Aorta (tissue), 5 donors: ENCODE measurements around the gene SUN1. TPM values are rescaled to one million over a fixed set of nuclear protein-coding genes. Genes with fewer than 3 reads are reported as not detected.
"Not testable (repeated sequence)": the region's sequence is repeated elsewhere in the genome, so short reads cannot be mapped to it uniquely, and the experiment has no call there.

Source experiments
- ATAC-seq: fragments of 200-7000 bp; cut with Tn5 transposase; one replicate; pipeline ENCODE4 v1.9.1; 2022; ENCODE audit warnings: moderate library complexity; ENCODE audit not compliant: low FRiP score
- DNase-seq, 2 donors: peaks; one replicate each; pipeline ENCODE4 v3.0.0-alpha.2; 2020
- H3K27ac ChIP-seq, 2 donors: one replicate each; pipeline ENCODE4 v1.5.1; 2013; ENCODE audit warnings: low read length in 2 of 2, mild to moderate bottlenecking in 2 of 2, moderate library complexity in 2 of 2, control low read depth in 1 of 2, inconsistent platforms in 1 of 2, low read depth in 1 of 2
- H3K27me3 ChIP-seq, 2 donors: one replicate each; pipeline ENCODE4 v1.6.1; 2013; ENCODE audit warnings: control low read depth in 1 of 2, low read length in 1 of 2, mild to moderate bottlenecking in 1 of 2, moderate library complexity in 1 of 2; ENCODE audit not compliant: insufficient read depth in 2 of 2, control insufficient read depth in 1 of 2
- H3K36me3 ChIP-seq, 2 donors: one replicate each; pipeline ENCODE4 v1.6.1; 2013; ENCODE audit warnings: control low read depth in 1 of 2, low read length in 1 of 2, mild to moderate bottlenecking in 1 of 2; ENCODE audit not compliant: insufficient read depth in 2 of 2, control insufficient read depth in 1 of 2
- H3K4me1 ChIP-seq, 2 donors: one replicate each; pipeline ENCODE4 v1.6.1; 2013; ENCODE audit warnings: low read length in 2 of 2, control low read depth in 1 of 2, mild to moderate bottlenecking in 1 of 2, moderate library complexity in 1 of 2; ENCODE audit not compliant: insufficient read depth in 2 of 2, control insufficient read depth in 1 of 2
- H3K4me3 ChIP-seq, 2 donors: one replicate each; pipeline ENCODE4 v1.5.1; 2013; ENCODE audit warnings: low read length in 2 of 2, control low read depth in 1 of 2, mild to moderate bottlenecking in 1 of 2
- H3K9me3 ChIP-seq: one replicate; pipeline ENCODE4 v1.6.1; 2013; ENCODE audit warnings: mild to moderate bottlenecking, low read length; ENCODE audit not compliant: control insufficient read depth
- WGBS, 2 donors: extraction: QIAGEN DNeasy Blood & Tissue Kit; methylation state at CpG; one replicate each; pipeline ENCODE4 v1.1.7; 2013; 5-methylcytosine and 5-hydroxymethylcytosine counted together
- intact Hi-C, 2 donors: fragments of 100-400 bp; cut with DNase I; formaldehyde crosslinking; loops; one replicate each; pipeline versions ENCODE4 v1.14.2 to v1.15.0; 2022
- polyA plus RNA-seq, 2 donors: library from polyadenylated mRNA; stranded (reverse); fragments of 200-250 nt; gene quantifications; one replicate each; pipeline ENCODE4 v1.2.3, GENCODE V29; 2013
- total RNA-seq, 2 donors: library from RNA; stranded (reverse); fragmentation: NEBNext Ultra II Directional; extraction: Animal tissue kit (Norgen Biotek cat#: 25700); gene quantifications; one replicate each; pipeline ENCODE4 v1.2.1, GENCODE V29; 2021
- donor health status: healthy with polysubstance abuse.
- donor health status: Bipolar disorder and iron deficiency.
- donor health status: DM: no; HTN: no; CAD: no.
- donor health status: DM: no; HTN: no; CAD: no.
- donor health status: DM: yes; HTN: yes; CAD: no.

SUN1 gene
- total and polyA plus RNA-seq, 4 donors = 36.3 to 236 (median 160) TPM

DNA sequence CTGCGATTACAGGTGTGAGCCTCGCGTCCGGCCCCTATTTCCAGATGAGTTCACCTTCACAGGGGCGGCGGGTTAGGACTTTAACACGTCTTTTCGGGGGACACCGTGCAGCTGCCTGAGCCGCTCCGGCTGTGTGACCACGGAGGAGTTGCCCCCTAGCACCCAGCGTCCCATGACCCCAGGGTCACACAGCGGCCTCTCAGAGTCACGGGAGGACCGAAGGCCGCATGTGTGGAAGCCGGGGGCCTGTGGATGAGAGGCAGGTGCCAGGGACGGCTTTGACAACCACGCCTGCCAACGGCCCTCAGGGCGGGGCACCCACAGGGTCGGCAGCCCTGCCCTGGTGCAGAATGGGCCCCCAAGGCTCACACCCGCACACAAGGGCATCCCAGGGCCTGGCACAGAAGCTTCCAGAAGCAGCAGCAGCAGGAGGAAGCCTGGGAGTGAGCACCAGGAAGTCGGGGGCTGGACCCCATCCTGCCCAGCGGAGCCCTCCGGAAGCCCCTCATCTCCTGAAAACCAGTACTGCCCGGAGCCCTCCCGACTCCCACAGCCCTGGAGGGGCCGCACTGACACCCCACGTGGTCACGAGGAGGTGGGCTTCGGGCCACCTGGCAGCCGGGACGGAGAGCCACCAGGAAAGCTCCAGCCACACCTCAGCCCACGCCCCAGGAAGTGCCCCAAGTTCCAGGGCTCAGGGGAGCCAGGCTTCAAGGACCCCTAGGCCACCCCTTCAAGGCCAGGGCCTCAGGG, 89.5 kb downstream of the SUN1 start:
- H3K27me3 ChIP-seq = no peaks in the 10 kb centered on the region
- ATAC-seq (no peak), DNase-seq (peak; percentile 45 to 70)
- H3K27ac ChIP-seq = no peak overlapping the region
- WGBS, 2 donors = 86 to 89% methylated on average over 33 to 36 of the region's 36 CpGs
- H3K4me1 ChIP-seq = no peaks in the 10 kb centered on the region
- H3K9me3 ChIP-seq = no peaks in the 10 kb centered on the region
- intact Hi-C loops = no loop called here
- no peak overlapping the region for H3K4me3 ChIP-seq
- H3K36me3 ChIP-seq = no peaks in the 10 kb centered on the region

DNA sequence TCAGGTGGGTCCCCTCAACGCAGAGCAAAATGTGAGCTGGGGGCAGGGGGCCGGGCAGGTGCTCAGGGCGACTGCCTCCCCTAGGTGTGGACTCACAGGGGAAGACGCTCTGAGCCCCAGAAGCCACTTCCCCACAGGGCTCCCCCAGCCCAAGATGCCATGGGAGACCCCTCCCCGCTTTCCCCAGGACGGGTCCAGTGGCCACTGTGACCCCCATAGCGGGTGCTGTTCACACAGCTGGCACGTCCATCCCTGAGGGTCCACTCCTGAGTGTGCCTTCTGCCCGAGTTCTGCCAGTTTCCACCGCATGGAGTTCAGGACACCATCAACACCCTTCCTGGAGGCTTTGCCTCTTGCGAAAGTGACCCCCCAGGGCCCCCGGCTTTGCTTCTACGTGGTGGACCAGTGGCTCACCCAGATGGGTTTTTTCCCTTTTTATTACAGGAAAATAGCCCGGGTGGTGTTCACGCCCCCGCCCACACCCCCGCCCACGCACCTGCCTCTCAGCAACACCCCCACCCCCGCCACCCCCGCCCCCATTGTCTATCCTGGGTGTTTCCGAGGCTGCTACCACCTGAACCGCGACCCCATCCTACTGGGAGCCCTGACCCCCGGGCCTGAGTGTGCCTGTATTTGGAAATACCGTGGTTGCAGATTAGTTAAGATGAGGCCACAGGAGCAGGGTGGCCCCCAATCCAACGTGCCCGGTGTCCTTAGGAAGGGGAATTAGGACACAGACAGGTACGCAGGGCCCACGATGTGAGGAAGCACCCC, 90.2 kb downstream of the SUN1 start:
- H3K27me3 ChIP-seq = no peaks in the 10 kb centered on the region
- 83 to 85% methylated on average over 22 to 29 of the region's 29 CpGs for WGBS, 2 donors
- H3K4me1 ChIP-seq = no peaks in the 10 kb centered on the region
- intact Hi-C loops = no loop called here
- H3K27ac ChIP-seq = no peak overlapping the region
- H3K9me3 ChIP-seq = no peaks in the 10 kb centered on the region
- ATAC-seq (no peak), DNase-seq (peak; percentile 42 to 61)
- H3K4me3 ChIP-seq = no peak overlapping the region
- H3K36me3 ChIP-seq = no peaks in the 10 kb centered on the region

DNA sequence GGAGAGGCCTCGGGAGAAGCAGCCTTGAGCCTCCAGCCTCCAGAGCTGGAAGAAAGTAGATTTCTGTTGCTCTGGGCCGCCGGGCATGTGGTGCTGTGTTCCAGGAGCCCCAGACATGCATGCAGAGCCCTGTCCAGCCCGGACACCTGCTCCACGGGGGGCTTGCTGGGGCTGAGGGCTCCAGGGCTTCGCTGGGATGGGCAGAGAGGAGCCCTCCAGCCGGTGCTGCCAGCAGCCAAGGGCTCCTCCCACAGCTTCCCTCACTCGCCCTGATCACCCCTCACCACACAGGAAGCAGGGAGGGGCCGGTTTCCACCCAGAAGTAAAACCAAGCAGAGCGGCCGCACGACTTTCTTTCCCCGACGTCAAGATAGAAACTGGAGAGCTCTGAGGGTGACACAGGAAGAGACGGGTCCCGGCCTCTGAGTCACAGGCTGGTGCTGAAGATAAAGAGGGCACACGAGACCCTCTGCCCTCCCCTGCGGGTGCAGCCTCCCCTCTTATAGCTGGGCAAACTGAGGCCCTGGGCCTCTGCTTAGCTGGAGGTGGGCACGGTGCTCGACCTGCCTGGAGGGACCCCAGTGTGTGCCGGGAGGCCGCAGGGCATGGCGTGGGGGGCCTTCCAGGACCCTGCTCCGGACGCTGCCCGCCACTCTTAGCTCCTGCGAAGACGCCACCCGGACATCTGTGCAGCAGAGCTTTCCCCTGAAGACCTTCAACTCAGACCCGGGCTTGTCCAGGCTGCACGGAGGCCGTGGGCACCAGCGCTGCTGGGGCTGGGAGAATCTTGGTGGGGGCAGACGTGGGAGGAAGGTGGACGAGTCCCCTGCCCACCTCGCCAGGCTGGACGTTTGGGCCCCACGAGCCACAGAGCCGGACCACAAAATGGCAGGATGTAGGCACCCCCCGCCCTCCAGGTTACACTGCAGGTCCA, 91.1 kb downstream of the SUN1 start:
- peak; percentile 85 to 90 for DNase-seq

DNA sequence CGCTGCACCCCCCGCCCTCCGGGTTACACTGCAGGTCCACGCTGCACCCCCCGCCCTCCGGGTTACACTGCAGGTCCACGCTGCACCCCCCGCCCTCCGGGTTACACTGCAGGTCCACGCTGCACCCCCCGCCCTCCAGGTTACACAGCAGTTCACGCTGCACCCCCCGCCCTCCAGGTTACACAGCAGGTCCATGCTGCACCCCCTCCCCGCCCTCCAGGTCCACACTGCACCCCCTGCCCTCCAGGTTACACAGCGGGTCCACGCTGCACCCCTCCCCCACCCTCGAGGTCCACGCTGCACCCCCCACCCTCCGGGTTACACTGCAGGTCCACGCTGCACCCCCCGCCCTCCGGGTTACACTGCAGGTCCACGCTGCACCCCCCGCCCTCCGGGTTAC, 91.8 kb downstream of the SUN1 start:
- H3K27ac ChIP-seq, H3K4me3 ChIP-seq, H3K9me3 ChIP-seq, H3K4me1 ChIP-seq, H3K27me3 ChIP-seq, ATAC-seq, H3K36me3 ChIP-seq, intact Hi-C loops: not testable (repeated sequence)
- peak; percentile 39 to 67 for DNase-seq
- 79 to 86% methylated on average over 8 to 24 of the region's 25 CpGs for WGBS, 2 donors

More for the DNA sequence above, 91.1 kb downstream of the SUN1 start:
- intact Hi-C loops = no loop called here
- 82 to 86% methylated on average over 34 to 40 of the region's 40 CpGs for WGBS, 2 donors
- Histone ChIP-seq H3K27ac (no peak overlapping the region), H3K36me3 (no peaks in the 10 kb centered on the region), H3K4me1 (no peaks in the 10 kb centered on the region), H3K4me3 (no peak overlapping the region), H3K27me3 (no peaks in the 10 kb centered on the region), H3K9me3 (no peaks in the 10 kb centered on the region)
- peak; percentile 15 for ATAC-seq

Other genes with a start within 250 kb of the SUN1 start
- gene DNAAF5, start 105.8 kb upstream of the SUN1 start, total RNA-seq = 10 to 100 TPM; 12.4 to 16.6 TPM
- 10 to 100 TPM in 1 of 2 donors, 1 to 10 TPM in 1; 4.1 to 16.8 TPM for gene DNAAF5, start 105.8 kb upstream of the SUN1 start, polyA plus RNA-seq
- 10 to 100 TPM in 1 of 2 donors, 1 to 10 TPM in 1; 6.6 to 13.7 TPM for gene PRKAR1B, start 105.2 kb upstream of the SUN1 start, total RNA-seq
- gene PRKAR1B, start 105.2 kb upstream of the SUN1 start, polyA plus RNA-seq = 10 to 100 TPM; 14.5 to 16.2 TPM
- 10 to 100 TPM; 19.9 to 22.7 TPM for gene GET4, start 44.1 kb downstream of the SUN1 start, total RNA-seq
- 10 to 100 TPM; 16.5 to 58.3 TPM for gene GET4, start 44.1 kb downstream of the SUN1 start, polyA plus RNA-seq
- gene ADAP1, start 122.2 kb downstream of the SUN1 start, total RNA-seq = 10 to 100 TPM; 10.8 to 11.9 TPM
- gene ADAP1, start 122.2 kb downstream of the SUN1 start, polyA plus RNA-seq = 10 to 100 TPM in 1 of 2 donors, 1 to 10 TPM in 1; 4.3 to 16.9 TPM
- gene COX19, start 143.1 kb downstream of the SUN1 start, total RNA-seq = 10 to 100 TPM; 10.8 to 17.0 TPM
- gene COX19, start 143.1 kb downstream of the SUN1 start, polyA plus RNA-seq = 1 to 10 TPM; 3.1 to 6.7 TPM
- not detected for gene CYP2W1, start 150.7 kb downstream of the SUN1 start, total RNA-seq
- gene CYP2W1, start 150.7 kb downstream of the SUN1 start, polyA plus RNA-seq = not detected
- gene GPR146, start 212.1 kb downstream of the SUN1 start, total RNA-seq = 10 to 100 TPM; 17.4 to 44.2 TPM
- 1 to 10 TPM; 2.2 to 3.5 TPM for gene GPR146, start 212.1 kb downstream of the SUN1 start, polyA plus RNA-seq